HG03520 (cell line): ENCODE data around the gene CLDN2.
"Not testable (repeated sequence)": the region's sequence is repeated elsewhere in the genome, so short reads cannot be mapped to it uniquely, and the experiment has no call there.

Source experiments
- ATAC-seq: cut with Tn5 transposase; IDR thresholded peaks from one replicate; pipeline ENCODE4 v1.9.1; 2021; ENCODE audit warnings: mild to moderate bottlenecking, moderate library complexity; ENCODE audit not compliant: unreplicated experiment

Gene CLDN2

DNA sequence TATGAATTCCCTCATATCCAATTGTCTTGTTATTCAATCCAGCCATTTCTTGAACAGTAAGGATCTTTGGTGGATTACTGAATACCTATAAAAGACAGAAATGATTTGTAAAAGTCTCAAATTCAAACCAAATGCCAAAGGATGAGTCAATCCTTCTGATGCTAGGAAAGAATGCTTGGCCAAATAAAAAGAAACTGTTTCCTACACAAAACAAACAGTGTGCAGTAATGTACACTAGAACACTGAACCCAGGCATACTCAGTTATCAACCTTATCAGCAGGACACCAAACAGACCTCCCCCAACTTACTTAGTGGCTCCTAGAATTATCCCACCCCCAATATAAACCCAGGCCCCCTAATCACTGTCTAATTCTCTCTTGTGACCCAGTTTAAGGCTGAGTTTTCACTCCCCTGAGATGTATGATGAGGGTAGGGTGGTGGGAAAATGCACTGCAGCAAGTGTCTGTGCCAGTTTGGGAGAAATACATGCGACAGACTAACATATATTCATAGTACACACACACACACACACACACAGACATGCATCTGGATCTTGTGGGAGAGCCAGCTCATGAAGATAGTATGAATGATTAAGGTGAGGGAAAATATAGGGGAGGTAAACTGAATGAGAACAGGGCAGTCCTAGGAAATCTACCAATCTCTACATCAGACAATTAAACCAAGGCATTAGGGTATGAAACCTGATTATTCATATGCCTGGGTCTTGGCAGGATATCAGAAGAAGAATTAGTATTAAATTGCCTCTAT lies 35.0 kb downstream of the CLDN2 start:
- ATAC-seq, result no peak

DNA sequence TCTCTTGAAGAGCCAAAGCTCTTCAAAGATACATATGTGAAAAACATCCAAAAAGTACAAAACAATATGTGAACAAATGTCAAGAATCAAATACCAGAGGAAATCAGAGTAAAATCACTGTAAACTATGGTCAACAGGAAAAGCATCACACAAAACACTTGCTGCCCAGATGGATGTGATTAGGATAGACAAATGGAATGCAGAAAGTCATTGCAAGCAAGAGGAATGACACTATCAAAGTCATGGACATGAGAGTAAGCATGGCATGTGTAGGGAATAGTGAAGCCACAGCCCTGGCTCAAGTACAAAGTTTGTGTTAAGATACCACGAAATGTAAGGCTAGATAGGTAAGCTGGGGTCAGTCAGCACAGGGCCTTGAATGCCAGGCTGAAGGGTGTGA lies 37.7 kb downstream of the CLDN2 start:
- ATAC-seq, result no peak

DNA sequence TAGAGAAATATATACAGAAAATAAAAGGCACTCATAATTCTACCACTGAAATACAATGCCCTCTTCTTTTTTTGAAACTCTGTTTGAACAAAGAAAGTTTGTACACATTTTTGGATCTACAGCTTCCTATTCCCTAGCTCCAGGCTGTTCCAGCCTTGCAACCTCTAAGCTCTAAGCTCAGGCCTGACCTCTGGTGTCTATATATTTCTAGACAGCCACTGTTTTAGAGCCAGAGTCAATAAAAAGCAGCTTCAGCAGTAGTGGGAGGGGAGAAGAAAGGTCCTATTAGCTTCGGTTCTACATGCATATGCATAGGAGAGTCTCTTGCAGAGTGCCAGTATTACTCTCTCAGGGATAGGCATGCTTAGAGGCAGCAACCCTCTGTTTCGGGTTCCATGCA lies 39.7 kb downstream of the CLDN2 start:
- no peak for ATAC-seq

DNA sequence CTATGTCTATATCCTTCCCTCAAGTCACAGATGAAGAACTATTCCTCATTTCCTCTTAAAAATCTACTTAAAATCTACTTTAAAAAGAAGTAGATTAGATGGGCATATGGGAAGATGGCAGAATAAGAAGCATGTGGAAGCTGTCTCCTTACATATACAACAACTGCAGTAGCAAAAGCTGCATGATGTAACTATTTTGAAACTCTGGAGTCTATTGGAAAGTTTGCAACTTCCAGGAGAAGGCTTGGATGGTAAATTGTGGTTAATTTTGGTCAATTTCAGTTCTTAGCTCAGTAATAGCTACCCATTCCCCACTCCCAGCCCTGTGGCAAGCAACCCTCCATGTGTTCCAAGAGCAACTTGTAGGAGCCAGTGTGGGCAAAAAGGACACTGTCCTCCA lies 42.9 kb downstream of the CLDN2 start:
- ATAC-seq, result no peak

DNA sequence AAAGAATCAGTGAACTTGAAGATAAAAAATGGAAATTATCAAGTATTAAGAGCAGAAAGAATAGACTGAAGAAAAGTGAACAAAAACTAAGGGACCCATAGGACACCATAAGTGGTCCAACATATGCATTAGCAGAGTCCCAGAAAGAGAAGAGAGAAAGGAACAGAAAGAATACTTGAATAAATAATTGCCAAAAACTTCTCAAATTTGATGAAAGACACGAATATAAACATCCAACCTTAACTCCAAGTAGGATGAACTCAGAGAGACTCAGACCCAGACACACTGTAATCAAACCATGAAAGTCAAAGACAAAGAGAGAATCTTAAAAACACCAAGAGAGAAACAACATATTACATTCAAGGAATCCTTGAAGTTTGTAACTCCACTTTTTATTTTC lies 44.1 kb downstream of the CLDN2 start:
- no peak for ATAC-seq

DNA sequence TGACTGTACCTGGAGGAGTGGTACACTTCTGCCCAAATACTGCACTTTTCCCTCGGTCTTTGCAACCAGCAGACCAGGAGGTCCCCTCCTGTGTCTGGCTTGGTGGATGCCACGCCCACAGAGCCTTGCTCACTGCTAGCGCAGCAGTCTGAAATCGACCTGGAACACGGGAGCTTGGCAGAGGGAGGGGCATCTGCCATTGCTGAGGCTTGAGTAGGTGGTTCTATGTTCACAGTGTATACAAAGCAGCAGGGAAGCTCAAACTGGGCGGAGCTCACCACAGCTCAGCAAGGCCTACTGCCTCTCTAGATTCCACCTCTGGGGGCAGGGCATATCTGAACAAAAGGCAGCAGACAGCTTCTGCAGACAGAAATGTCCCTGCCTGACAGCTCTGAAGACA lies 46.3 kb downstream of the CLDN2 start:
- ATAC-seq, result not testable (repeated sequence)

DNA sequence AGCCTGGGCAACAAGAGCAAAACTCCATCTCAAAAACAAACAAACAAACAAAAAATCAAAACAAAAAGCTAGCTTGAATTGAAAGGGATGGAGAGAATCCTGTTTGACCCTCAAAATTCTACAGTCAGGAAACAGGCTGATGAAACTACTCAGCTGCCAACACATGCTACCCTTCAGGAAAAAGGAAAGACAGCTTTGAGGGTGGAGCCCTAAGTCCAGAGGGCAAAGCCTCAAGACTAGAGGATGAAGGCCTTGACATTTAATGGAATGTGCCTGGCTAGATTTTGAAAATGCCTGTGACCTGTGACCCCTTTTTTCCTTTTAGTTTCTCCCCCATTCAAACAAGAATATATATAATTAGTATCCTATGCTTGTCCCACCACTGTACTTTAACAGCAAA lies 52.7 kb downstream of the CLDN2 start:
- ATAC-seq, result no peak

DNA sequence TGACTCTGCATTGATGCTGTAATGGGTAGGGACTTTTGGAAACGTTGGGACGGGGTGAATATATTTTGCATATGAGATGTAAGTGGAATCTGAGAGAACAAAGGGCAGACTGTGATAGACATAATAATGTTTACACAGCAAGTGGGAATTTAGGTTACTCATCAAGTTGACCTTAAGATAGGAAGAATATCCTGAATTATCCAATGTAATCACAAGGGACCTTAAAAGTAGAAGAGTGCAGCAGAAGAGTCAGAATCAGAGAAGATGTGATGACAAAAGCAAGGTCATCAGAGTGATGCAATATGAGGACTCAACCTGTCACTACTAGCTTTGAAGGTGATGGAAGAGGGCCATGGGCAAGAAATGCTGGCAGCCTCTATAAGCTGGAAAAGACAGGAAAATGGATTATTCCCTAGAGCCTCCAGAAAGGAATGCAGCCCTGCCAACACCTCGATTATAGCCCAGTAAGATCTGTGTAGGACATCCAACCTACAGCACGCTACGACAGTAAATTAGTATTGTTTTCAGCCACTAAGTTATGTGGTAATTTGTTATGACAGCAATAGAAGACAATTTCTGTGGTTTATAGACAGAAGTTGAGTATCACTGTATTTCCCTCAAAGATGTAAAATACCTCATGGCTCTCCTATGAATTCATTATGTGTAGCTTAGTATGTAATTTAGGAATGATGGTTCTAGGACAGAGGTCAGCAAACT lies 53.4 kb downstream of the CLDN2 start:
- no peak for ATAC-seq

DNA sequence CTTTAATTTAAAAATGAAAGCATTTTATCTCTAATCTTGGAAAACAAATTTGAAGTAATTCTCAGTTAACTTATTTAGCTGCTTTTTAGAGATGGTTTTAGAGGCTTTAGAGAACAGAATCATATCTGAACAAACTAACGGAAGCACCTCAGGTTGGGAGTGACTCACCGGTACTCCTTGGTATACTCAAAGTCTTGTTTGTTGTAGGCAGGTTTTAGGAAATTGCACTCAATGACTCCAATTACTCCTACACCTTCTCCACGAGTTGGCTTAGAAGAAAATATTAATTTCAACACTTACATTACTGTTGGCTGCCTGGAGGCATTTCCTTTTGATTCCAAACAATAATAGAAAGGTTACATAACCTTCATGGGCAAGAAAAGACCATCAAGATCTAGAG lies 56.2 kb downstream of the CLDN2 start:
- no peak for ATAC-seq
